GM12891 (cell line): ENCODE results near the gene IL4R.

ENCODE experiments used
- POLR2A ChIP-seq: IDR thresholded peaks from 2 replicates; pipeline ENCODE4 v1.6.1; 2011; ENCODE audit warnings: low read depth, low read length, control low read depth
- POLR2AphosphoS5 ChIP-seq: IDR thresholded peaks from 2 replicates; pipeline ENCODE4 v1.6.1; 2011; ENCODE audit warnings: low read depth, low read length, control low read depth
- TAF1 ChIP-seq: IDR thresholded peaks from 2 replicates; pipeline ENCODE4 v1.6.1; 2011; ENCODE audit warnings: low read depth, low read length, control low read depth

- no peak for TF ChIP-seq POLR2AphosphoS5
- no peak for TF ChIP-seq POLR2A
- no peak for TF ChIP-seq TAF1
Observed at GRCh38 chr16:27379919-27380318, 66.1 kb downstream of the IL4R start.
